Measurements from ENCODE around the gene RSAD2.

GRCh38 chr2:6934758-6935651 lies 57.4 kb downstream of the RSAD2 start:
- no peak for TF ChIP-seq CTCF (IDR thresholded peaks at IDR 0.05; ENCODE audit: poor library complexity, severe bottlenecking)
- no peak for TF ChIP-seq SMC3 (conservative IDR thresholded peaks at IDR 0.05; ENCODE audit: poor library complexity)
- no peak for TF ChIP-seq REST (IDR thresholded peaks at IDR 0.05; ENCODE audit: borderline replicate concordance)
- TF ChIP-seq POLR2AphosphoS5 (IDR thresholded peaks at IDR 0.05) = no peak
- no peak for TF ChIP-seq EZH2 (IDR thresholded peaks at IDR 0.05; ENCODE audit: borderline replicate concordance, insufficient read depth, low read length, poor library complexity, severe bottlenecking)
- TF ChIP-seq TAF1 (IDR thresholded peaks at IDR 0.05; ENCODE audit: low read depth) = no peak
- no peak for TF ChIP-seq MXI1 (conservative IDR thresholded peaks at IDR 0.05; ENCODE audit: poor library complexity, severe bottlenecking)
- TF ChIP-seq EP300 (conservative IDR thresholded peaks at IDR 0.05; ENCODE audit: poor library complexity, severe bottlenecking) = no peak
- TF ChIP-seq RAD21 (conservative IDR thresholded peaks at IDR 0.05) = no peak

All from neural cell (in vitro differentiated cells).